ENCODE measurements around the gene ABCG5. TPM values are rescaled to one million over a fixed set of nuclear protein-coding genes. Genes with fewer than 3 reads are reported as not detected.

ABCG5 gene
- total and polyA plus RNA-seq, 2 of the 4 experiments (the other 2 are of a cell fraction), result not detected

Small RNAs within 50 kb of the gene (microRNA-seq; reads per million reads assigned to microRNA genes)
- not detected for gene RN7SKP66 (ENCODE audit: insufficient read depth, insufficient read length)

Small RNAs within 50 kb of the gene (small RNA-seq; reads per million reads assigned to genes)
- gene RN7SKP66, result 0 reads per million in 5 experiments

Other genes starting within 250 kb of the ABCG5 start
- gene THADA, start 242.8 kb downstream of the ABCG5 start, total RNA-seq (2012; rRNA removed), result 21.3 and 22.8 TPM in 2 replicates
- 10.5 and 13.5 TPM in 2 replicates for gene THADA, start 242.8 kb downstream of the ABCG5 start, polyA plus RNA-seq (2012; rRNA removed)
- gene PLEKHH2, start 201.6 kb downstream of the ABCG5 start, total RNA-seq (2012; rRNA removed), result 1.7 and 2.0 TPM in 2 replicates
- 2.6 and 3.3 TPM in 2 replicates for gene PLEKHH2, start 201.6 kb downstream of the ABCG5 start, polyA plus RNA-seq (2012; rRNA removed)
- gene C1GALT1C1L, start 162.4 kb downstream of the ABCG5 start, total RNA-seq (2012; rRNA removed), result 0.28 and 0.36 TPM in 2 replicates
- 0.53 and 0.63 TPM in 2 replicates for gene C1GALT1C1L, start 162.4 kb downstream of the ABCG5 start, polyA plus RNA-seq (2012; rRNA removed)
- 5.2 and 11.7 TPM in 2 replicates for gene DYNC2LI1, start 64.8 kb downstream of the ABCG5 start, total RNA-seq (2012; rRNA removed)
- 8.1 and 10.4 TPM in 2 replicates for gene DYNC2LI1, start 64.8 kb downstream of the ABCG5 start, polyA plus RNA-seq (2012; rRNA removed)
- not detected in 2 replicates for gene ABCG8, start 132 bp upstream of the ABCG5 start, total RNA-seq (2012; rRNA removed)
- gene ABCG8, start 132 bp upstream of the ABCG5 start, polyA plus RNA-seq (2012; rRNA removed), result not detected in 2 replicates
- gene LRPPRC, start 157.2 kb upstream of the ABCG5 start, total RNA-seq (2012; rRNA removed), result 36.0 and 59.7 TPM in 2 replicates
- gene LRPPRC, start 157.2 kb upstream of the ABCG5 start, polyA plus RNA-seq (2012; rRNA removed), result 23.2 and 30.4 TPM in 2 replicates

All from IMR-90 (cell line).